WERI-Rb-1 (cell line): ENCODE measurements around the gene STK11IP.

ENCODE experiments used
- DNase-seq: peaks from one replicate; pipeline ENCODE4 v3.0.0-alpha.2; 2020
- H3K27ac ChIP-seq: fragments of 250-450 bp; sonication (Bioruptor Pico); 2 replicates; pipeline ENCODE4 v1.5.1; 2020; ENCODE audit warnings: mild to moderate bottlenecking, moderate library complexity
- H3K27me3 ChIP-seq: fragments of 250-450 bp; sonication (Bioruptor Pico); 2 replicates; pipeline ENCODE4 v1.5.1; 2021; ENCODE audit warnings: mild to moderate bottlenecking, low read depth, moderate library complexity; ENCODE audit not compliant: insufficient read depth, severe bottlenecking
- H3K36me3 ChIP-seq: fragments of 250-450 bp; sonication (Bioruptor Pico); 2 replicates; pipeline ENCODE4 v1.5.1; 2020; ENCODE audit warnings: mild to moderate bottlenecking, moderate library complexity
- H3K4me3 ChIP-seq: 2 replicates; pipeline ENCODE4 v1.5.1; 2011; ENCODE audit warnings: low read depth, mild to moderate bottlenecking, control low read depth, low read length
- H3K9me3 ChIP-seq: fragments of 250-450 bp; sonication (Bioruptor Pico); 2 replicates; pipeline ENCODE4 v1.5.1; 2021; ENCODE audit warnings: mild to moderate bottlenecking, moderate library complexity; ENCODE audit not compliant: severe bottlenecking
- TF ChIP-seq, protein P1 (sequence below): IDR thresholded peaks from 2 replicates; pipeline ENCODE4 v1.5.1; 2011; ENCODE audit warnings: low read depth, mild to moderate bottlenecking, control low read depth, inconsistent platforms, low read length

The STK11IP gene

DNA sequence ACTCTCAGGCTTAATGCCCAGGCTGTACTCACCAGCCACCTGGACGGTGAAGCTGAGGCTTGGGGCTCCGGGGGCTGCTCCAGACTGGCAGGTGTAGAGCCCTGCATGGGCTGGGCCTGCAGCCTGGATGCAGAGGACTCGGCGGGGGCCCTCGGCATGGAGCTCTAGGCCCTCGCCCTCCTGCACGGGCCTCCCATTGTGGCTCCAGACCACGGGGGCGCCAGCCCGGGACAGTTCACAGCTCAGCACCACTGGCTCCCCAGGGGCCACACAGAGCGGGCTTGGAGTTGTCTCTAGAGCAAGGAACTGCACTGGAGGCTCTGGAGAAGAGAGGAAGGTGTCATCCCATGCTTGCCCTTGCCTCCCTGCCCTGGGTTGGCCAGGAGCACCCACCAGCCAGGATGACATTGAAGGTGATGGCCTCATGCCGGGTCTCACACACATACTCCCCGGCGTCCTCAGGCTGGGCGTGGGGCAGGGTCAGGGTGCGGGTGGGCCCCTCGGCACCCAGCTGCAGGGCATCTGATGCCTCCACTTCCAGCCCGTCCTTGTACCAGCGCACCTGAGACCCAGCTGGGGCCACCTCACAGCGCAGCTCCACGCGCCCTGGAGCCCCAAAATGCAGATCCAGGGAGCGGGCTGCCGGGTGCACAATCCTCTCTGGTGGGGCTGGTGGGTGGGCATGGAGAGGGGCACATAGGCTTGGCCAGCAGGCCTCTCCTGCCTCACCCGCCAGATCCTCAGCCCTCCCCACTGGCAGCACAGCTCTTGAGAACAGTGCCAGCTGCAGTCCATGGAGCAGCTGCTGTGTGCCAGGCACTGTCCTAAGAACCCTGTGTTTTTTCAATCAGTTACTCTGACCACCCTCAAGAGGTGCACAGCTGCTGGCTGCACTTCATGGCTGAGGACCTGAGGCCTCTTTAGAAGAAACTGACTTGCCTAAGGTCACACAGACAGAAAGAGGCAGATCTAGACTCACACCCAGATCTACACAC lies 39.6 kb upstream of the STK11IP start:
- TF ChIP-seq, protein P1, sequence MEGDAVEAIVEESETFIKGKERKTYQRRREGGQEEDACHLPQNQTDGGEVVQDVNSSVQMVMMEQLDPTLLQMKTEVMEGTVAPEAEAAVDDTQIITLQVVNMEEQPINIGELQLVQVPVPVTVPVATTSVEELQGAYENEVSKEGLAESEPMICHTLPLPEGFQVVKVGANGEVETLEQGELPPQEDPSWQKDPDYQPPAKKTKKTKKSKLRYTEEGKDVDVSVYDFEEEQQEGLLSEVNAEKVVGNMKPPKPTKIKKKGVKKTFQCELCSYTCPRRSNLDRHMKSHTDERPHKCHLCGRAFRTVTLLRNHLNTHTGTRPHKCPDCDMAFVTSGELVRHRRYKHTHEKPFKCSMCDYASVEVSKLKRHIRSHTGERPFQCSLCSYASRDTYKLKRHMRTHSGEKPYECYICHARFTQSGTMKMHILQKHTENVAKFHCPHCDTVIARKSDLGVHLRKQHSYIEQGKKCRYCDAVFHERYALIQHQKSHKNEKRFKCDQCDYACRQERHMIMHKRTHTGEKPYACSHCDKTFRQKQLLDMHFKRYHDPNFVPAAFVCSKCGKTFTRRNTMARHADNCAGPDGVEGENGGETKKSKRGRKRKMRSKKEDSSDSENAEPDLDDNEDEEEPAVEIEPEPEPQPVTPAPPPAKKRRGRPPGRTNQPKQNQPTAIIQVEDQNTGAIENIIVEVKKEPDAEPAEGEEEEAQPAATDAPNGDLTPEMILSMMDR = no peak
- no peak for DNase-seq

DNA sequence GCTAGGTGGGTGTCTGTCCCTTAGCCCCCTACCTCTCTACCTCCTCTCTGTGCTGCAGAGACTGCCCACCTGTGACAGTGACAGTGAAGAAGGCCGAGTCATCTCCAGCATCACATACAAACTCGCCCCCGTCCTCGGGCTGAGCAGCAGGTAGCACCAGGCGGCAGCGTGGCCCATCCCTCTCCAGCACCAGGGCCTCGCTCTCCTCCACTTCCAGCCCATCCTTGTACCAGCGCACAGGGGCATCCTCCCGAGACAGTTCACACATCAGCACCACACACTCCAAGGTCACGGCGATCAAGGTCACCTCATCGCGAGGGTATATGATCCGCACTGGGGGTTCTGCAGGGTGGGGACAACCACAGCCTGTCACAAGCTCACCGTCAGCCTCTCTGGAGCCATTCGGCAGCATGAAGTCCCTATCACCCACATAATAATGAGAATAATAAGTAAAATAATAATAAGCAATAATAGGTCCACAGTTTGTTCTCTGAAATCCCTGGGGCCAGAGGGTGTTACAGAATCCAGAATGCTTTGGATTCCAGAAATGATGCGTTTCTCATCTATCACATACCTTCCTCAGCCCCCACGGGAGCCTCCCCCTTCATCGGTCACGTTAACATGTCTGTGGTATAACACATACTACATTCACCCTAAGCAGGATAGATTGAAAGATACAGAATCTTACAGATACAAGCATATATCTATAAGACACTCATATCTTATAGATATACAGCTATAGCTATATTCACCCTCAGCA lies 38.3 kb upstream of the STK11IP start:
- TF ChIP-seq, protein P1 = no peak
- H3K4me3 ChIP-seq = no peak overlapping the region
- no peak overlapping the region for H3K27ac ChIP-seq
- DNase-seq = peak; percentile 8
- H3K27me3 ChIP-seq = no peaks in the 10 kb centered on the region
- H3K36me3 ChIP-seq = peaks cover 16% of the 10 kb centered on the region
- no peaks in the 10 kb centered on the region for H3K9me3 ChIP-seq

More for the DNA sequence above, 39.6 kb upstream of the STK11IP start:
- Histone ChIP-seq H3K36me3 (peaks cover 5% of the 10 kb centered on the region), H3K4me3 (no peak overlapping the region), H3K27me3 (no peaks in the 10 kb centered on the region), H3K27ac (no peak overlapping the region), H3K9me3 (no peaks in the 10 kb centered on the region)

DNA sequence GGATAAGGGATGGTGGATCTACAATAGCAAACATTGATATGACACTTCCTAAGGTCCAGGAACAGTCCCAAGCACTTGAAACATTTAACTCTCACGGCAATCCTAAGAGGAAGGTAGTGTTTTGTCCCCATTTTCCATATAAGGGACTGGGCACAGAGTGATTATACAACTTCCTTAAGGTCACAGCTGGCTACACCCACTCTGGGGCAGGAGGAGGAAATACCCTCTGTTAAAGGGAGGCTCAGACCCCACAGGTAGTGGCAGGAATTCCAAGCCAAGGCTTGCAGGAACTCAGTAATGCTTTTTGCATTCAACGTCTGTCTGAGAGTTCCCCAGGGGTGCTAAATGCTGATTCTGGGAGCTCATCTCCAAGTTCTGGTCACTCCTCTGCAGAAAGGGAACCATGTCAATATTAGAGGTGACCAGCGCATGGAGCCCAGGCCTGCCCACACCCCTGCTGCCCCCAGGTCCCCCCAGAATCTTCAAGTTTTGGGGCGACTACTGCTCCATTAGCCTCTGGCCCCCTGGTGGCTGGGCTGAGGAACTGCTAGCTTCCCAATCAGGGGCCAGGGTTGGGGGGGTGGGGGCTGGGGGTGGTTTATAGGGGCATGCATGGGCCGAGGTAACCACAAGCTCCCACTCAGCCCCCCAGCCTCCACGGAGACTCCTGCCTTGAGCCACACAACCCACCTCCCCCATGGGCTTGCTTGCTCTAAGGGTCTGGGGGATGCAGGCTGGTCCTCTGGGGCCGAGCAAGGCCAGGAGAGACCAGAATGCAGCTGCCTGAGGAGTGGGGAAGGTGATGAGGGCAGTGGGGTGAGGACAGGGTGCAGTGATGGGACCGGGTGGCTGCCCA lies 37.4 kb upstream of the STK11IP start:
- H3K27me3 ChIP-seq = no peaks in the 10 kb centered on the region
- DNase-seq = no peak
- peaks cover 25% of the 10 kb centered on the region for H3K36me3 ChIP-seq
- H3K27ac ChIP-seq = no peak overlapping the region; the same call in 1 of the 2 replicates
- H3K4me3 ChIP-seq = no peak overlapping the region
- H3K9me3 ChIP-seq = no peaks in the 10 kb centered on the region
- TF ChIP-seq, protein P1 = peak; percentile 65

DNA sequence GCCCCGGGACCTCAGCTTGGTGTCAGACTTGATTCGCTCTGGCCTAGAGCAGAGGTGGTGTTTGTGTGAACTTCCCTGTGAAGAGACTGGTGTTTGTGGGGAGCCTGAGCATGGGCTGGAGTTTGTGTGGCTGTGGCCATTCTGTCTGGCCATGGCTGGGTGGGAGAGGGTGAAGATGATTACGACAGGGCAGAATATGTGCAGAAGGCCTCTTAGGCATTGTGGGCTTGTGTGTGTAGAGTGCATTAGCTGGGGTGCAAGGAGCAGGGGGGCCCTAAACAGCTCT lies 36.8 kb upstream of the STK11IP start:
- H3K27me3 ChIP-seq = no peaks in the 10 kb centered on the region
- H3K4me3 ChIP-seq = no peak overlapping the region
- DNase-seq = no peak
- H3K27ac ChIP-seq = no peak overlapping the region; the same call in 1 of the 2 replicates
- H3K9me3 ChIP-seq = no peaks in the 10 kb centered on the region
- TF ChIP-seq, protein P1 = no peak
- H3K36me3 ChIP-seq = peaks cover 25% of the 10 kb centered on the region

DNA sequence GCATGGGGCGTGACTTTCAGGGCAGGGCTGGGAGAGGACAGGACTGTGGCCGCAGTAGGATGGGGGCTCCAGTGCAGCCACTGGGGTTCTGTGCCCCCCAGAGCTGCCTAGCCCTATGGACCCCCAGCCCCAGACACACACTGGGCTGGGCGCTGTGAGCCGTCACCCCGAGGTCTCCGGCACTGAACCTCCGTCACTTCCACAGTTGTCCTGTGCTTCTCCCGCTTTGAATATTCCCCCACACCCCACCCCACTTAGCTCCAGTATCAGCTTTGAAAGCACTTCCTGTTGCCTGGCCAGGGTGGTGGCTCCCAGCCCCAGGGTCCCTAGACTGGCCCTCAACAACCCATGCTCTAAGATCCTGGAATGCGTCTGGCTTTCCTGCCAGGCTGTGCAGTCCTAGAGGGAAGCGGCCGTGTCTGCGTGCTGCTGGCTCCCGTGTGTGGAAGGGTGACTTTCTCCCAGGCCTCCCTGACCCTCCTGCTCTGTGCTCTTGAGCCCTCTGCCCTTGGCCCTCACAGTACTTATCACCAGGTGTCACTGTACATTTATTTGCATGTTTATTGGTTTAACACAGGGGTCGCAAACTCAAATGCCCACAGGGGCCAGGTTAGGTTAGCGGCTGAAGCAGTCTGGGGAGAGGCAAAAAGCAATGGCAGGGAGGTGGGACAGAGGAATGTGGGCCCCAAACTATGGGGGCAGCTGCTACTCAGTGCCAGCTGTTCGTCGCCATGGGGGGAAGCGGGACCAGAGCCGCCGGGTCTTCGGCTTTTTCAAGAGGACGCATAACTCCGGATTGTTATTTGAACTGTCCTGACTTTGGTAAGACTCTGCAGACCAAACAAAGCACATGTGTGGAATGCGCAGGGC lies 36.2 kb upstream of the STK11IP start:
- Histone ChIP-seq H3K4me3 (no peak overlapping the region), H3K36me3 (peaks cover 26% of the 10 kb centered on the region), H3K27ac (no peak overlapping the region; the same call in 1 of the 2 replicates), H3K9me3 (no peaks in the 10 kb centered on the region), H3K27me3 (no peaks in the 10 kb centered on the region)
- DNase-seq = no peak
- TF ChIP-seq, protein P1 = no peak
